ENCODE data around the gene TMEM30A. TPM values are rescaled to one million over a fixed set of nuclear protein-coding genes. Genes with fewer than 3 reads are reported as not detected.

The TMEM30A gene
- polyA plus RNA-seq, 1 donor from 2014 or later, result 31.5 TPM

DNA sequence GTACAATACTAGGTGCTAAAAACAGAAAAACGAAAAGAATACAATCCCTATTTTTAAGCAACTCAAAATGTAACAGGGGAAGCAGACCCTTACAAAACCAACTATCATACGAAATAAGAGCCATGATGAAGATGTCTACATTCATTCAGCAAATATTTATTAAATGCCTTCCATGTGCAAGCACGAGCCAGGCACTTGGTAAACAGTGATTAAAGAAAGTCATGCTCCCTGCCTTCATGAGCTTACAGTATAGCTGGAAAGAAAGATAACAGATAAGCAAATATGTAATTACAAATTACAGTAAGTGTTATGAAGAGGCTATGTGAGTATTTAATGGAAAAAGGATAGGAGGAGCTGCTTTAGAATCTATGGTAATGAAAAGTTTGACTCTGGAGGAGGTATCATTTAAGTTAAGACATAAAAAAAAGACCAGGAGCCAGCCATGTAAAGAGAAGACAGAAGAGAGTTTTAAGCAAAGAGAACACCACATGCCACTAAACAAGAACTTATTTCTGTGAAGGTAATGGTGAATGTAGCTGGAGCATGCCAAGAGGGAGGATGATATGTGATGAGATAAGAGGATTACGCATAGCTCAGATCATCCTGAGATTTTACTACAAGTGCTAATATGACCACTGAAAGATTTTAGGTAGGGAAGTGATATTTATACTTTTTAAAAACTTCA is 21.7 kb downstream of the TMEM30A start:
- Mint-ChIP-seq H3K4me3 (no peak overlapping the region), H3K4me1 (peaks cover 3 to 10% (median 3%) of the 10 kb centered on the region in 3 donors), H3K27me3 (no peaks in the 10 kb centered on the region), H3K9me3 (no peaks in the 10 kb centered on the region), H3K36me3 (peaks cover 2% of the 10 kb centered on the region), H3K27ac (no peak overlapping the region)

DNA sequence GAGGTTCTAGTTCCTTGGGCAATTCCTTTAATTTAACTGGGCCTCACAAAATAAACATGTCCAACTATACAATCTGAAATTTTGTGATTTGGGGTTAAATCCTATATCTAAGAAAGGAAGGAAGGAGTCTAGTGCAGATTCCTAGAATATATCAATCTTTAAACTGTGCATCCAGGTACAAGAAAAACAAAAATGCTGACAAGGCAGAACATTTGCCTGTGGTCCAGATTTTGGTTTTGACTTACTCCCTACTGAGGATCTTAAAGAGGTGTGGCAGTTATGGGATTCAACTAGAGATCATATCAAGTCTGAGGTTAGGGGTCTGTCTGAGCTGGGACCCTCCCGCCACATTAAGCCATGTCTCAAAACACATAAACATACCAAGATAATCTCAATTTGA is 23.3 kb downstream of the TMEM30A start:
- peaks cover 6% of the 10 kb centered on the region for H3K36me3 Mint-ChIP-seq
- no peaks in the 10 kb centered on the region for H3K27me3 Mint-ChIP-seq
- no peak overlapping the region for H3K27ac Mint-ChIP-seq
- H3K4me1 Mint-ChIP-seq, result peaks cover 0 to 1% (median 0%) of the 10 kb centered on the region in 3 donors
- no peak overlapping the region for H3K4me3 Mint-ChIP-seq
- H3K9me3 Mint-ChIP-seq, result no peaks in the 10 kb centered on the region

DNA sequence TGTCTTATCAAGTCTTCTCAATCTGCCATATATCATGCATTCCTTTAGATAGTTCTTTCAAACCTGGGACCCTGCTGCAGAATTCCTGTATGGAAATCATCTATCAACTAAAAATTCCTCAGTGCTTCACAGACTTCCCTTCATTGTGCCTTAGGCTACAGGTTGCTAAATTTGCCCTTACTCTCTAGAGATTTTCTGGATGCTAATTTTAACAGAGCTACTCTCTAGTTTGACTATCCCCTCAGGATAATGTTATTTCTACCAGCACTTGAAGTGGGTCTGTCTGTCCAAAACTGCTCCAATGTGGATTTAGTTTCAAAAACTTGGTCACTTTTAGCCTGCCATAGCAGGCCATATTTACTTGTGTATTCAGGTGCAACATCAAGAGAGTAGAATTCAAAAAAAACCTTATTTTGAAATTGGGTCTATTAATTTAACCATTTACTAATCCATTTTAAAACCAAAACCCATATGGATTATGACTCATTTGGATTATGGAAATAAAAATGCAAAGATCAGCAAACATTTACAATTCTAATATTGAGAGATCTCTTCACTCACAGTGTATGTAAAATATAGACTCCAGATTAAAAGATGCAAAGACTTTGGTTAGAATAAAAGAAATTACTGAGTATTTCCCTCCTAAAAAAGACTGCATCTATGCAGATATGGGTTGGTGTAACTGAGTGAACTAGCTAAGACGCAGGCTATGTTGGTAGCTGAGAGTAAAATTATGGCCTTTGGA is 27.1 kb downstream of the TMEM30A start:
- Mint-ChIP-seq H3K4me1 (no peaks in the 10 kb centered on the region), H3K27me3 (no peaks in the 10 kb centered on the region), H3K9me3 (no peaks in the 10 kb centered on the region), H3K4me3 (no peak overlapping the region), H3K36me3 (peaks cover 6% of the 10 kb centered on the region), H3K27ac (no peak overlapping the region)

DNA sequence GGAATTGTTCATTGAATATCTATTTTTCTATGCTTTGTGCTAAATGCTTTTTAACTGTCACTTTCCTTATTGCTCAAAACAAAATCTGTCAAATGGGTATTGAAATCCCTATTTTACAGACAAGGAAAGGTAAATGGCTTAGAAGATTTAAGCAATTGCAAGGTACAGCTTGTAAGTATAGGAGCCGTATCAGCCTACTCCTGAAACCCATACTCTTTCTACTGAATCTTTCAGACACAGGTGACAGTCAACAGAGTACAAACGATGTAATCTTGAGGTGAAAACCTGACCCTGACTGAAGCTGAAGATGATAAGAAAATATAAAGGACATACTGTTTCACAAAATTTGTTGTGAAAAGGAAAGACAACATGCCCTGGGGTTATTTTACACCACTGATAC is 34.0 kb downstream of the TMEM30A start:
- Mint-ChIP-seq H3K4me3 (no peak overlapping the region), H3K9me3 (peaks cover 0 to 4% (median 0%) of the 10 kb centered on the region in 3 donors), H3K4me1 (peaks cover 0 to 3% (median under 1%) of the 10 kb centered on the region in 3 donors), H3K36me3 (peaks cover 1% of the 10 kb centered on the region), H3K27me3 (peaks cover 6% of the 10 kb centered on the region), H3K27ac (no peak overlapping the region)

DNA sequence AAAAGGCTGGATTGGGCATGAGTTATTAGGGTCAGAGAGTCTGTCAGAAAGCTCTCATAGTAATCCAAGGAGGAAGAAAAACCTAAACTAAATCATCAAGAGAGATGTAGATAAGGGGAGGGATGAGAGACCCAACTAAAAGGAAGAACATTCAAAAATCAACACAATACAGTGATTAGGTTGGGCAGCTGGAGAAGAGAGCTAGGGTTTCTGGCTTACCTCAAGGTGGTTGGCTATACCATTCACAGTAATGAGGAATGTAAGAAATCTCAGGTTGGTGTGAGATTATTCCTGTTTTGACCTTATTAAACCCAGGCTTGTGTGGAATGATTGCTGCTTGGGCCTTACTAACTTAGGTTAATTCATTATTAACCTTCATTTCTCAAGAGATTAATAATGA is 34.8 kb downstream of the TMEM30A start:
- Mint-ChIP-seq H3K4me1 (peaks cover under 1 to 6% (median 2%) of the 10 kb centered on the region in 3 donors), H3K9me3 (peaks cover 0 to 4% (median 0%) of the 10 kb centered on the region in 3 donors), H3K36me3 (peaks cover 3% of the 10 kb centered on the region), H3K27ac (no peak overlapping the region), H3K4me3 (no peak overlapping the region), H3K27me3 (peaks cover 8% of the 10 kb centered on the region)

DNA sequence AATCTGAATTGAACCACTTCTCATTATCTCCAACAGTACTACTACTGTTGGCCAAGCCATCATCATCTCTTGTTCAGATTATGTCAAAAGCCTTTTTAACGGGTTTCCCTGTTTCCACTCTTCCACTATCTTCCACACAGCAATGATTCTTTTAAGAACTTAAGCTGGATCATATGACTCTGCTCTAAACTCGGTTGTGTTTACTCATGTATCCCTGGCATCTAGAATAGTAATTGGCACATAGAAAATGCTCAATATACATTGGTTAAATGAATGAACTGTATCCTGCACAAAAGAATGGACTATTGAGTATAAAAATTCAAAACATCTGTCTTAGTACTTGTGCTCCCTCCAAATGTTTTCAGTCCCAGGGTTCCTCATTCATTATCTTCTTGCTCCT is 38.2 kb downstream of the TMEM30A start:
- Mint-ChIP-seq H3K27ac (no peak overlapping the region), H3K4me3 (peak overlapping the region in 1 of 4 donors; percentile 71), H3K4me1 (peaks cover 9 to 14% (median 14%) of the 10 kb centered on the region in 3 donors), H3K9me3 (peaks cover 0 to 4% (median 0%) of the 10 kb centered on the region in 3 donors), H3K36me3 (peaks cover 3% of the 10 kb centered on the region), H3K27me3 (peaks cover 8% of the 10 kb centered on the region)

DNA sequence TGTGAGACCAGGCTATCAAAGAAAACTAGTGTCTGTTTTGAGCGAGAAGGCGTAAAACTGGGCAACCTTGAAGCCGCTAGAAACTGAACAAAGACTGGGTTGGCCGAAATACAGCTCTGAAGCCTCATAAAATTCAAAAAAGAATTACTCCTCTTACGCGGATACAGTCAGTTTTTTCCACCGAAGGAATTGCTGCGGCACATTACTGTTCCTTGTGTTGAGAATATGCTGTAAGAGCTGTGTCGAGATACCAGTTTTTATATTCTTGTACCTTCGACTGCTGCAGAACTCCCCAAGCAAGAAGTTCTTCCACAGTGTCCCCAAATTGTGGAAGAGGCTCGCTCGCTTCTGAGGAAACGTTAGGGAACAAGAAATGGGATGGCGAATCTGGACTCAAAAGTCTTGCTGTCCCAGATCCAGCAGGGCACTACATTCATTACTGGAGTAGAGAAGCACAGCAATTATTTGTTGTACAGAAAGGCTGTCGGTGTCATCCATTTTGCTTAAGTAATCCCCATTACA is 40.5 kb downstream of the TMEM30A start:
- peaks cover 5% of the 10 kb centered on the region for H3K36me3 Mint-ChIP-seq
- H3K4me3 Mint-ChIP-seq, result peak overlapping the region; percentile 93 to 100 (median 98)
- peaks cover 8% of the 10 kb centered on the region for H3K27me3 Mint-ChIP-seq
- H3K4me1 Mint-ChIP-seq, result peaks cover 11 to 20% (median 20%) of the 10 kb centered on the region in 3 donors
- peaks cover 0 to 4% (median 0%) of the 10 kb centered on the region in 3 donors for H3K9me3 Mint-ChIP-seq
- H3K27ac Mint-ChIP-seq, result peak overlapping the region; percentile 82 to 100 (median 98)

DNA sequence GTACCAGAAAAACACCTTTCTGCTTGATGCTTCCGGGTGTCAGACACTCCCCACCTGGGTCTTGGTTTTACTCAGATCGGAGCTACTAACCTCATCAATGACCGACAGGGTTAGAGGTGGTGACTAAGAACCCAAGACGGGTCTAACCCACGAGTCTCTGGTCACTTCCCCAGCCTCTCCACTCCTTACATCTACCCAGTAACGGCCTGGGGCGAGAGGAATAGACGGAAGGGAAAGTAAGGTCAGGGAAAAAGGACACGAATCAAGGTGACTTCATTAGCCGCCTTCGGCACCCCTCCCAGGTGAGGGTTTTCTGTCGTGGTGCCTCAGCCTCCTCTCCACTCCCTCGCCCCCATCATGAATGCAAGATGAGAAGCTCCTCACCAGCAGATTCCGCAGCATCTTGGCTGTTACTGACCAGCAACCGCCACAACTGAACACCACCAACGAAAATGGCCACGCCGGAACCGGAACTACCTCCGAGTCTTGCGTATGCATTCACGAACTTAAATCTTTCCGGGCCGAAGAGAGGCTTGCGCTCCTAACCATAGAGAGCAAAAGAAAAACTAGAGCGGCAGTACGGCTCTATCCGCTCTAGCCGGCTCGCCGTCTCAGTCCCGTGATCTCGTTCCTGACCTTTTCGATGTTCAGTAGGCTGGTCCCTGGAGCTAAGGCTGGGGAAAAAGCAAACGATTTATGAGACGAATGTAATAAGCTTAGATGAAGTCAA is 41.1 kb downstream of the TMEM30A start, which contains the start of gene COX7A2:
Gene COX7A2 (minus strand): TSS at position 469 of the 730 bp plus-strand sequence. CDS start 67 bp downstream, at position 402.
- Mint-ChIP-seq H3K27ac (peak within 1 kb of the TSS; percentile 82 to 100 (median 98)), H3K4me1 (peaks cover 11 to 20% (median 20%) of the 10 kb centered on the region in 3 donors), H3K36me3 (peaks cover 5% of the 10 kb centered on the region), H3K4me3 (peak within 1 kb of the TSS; percentile 93 to 100 (median 98)), H3K9me3 (peaks cover 0 to 4% (median 0%) of the 10 kb centered on the region in 3 donors), H3K27me3 (peaks cover 8% of the 10 kb centered on the region)

DNA sequence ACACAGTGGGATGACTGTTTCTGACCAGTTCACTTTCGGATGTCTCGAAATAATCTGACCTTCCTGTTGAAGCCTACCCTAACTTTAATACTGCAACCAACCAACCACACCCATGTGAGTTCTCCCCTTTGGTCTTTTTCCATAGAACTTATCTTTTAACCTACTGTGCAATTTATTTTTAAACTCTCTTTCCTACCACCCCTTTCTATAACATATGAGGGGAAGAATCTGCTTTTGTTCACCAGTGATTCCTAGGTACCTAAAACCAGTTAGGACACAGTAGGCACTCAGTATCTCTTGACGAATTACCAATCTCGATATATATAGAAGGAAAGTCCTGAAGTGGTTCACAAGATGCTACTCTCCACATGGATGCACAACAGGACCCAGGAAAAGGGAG is 48.0 kb downstream of the TMEM30A start:
- Mint-ChIP-seq H3K4me3 (no peak overlapping the region), H3K36me3 (peaks cover 2% of the 10 kb centered on the region), H3K27ac (no peak overlapping the region), H3K9me3 (no peaks in the 10 kb centered on the region), H3K27me3 (no peaks in the 10 kb centered on the region), H3K4me1 (peaks cover 3 to 7% (median 6%) of the 10 kb centered on the region in 3 donors)

DNA sequence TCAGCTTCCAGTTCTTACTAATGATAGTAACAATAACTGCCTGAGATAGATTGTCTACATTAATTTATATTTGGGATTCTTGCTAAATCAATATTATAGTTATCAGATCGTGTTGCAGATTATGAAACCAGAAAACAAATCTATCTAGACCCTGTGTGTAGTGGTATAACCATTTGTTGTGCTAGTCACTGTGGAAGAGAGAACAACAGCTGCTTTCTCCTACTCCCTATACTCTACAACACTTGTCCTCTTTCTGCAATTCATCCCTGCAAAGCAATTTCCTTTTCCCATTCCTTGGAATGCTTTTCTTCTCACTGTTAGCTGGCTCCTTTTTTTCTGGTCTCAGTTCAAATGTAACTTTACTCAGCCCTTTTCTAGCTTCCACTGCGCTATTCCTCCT is 49.3 kb downstream of the TMEM30A start:
- Mint-ChIP-seq H3K4me3 (no peak overlapping the region), H3K27me3 (no peaks in the 10 kb centered on the region), H3K4me1 (no peaks in the 10 kb centered on the region), H3K27ac (peak overlapping the region in 1 of 3 donors; percentile 21), H3K9me3 (no peaks in the 10 kb centered on the region), H3K36me3 (peaks cover 2% of the 10 kb centered on the region)

DNA sequence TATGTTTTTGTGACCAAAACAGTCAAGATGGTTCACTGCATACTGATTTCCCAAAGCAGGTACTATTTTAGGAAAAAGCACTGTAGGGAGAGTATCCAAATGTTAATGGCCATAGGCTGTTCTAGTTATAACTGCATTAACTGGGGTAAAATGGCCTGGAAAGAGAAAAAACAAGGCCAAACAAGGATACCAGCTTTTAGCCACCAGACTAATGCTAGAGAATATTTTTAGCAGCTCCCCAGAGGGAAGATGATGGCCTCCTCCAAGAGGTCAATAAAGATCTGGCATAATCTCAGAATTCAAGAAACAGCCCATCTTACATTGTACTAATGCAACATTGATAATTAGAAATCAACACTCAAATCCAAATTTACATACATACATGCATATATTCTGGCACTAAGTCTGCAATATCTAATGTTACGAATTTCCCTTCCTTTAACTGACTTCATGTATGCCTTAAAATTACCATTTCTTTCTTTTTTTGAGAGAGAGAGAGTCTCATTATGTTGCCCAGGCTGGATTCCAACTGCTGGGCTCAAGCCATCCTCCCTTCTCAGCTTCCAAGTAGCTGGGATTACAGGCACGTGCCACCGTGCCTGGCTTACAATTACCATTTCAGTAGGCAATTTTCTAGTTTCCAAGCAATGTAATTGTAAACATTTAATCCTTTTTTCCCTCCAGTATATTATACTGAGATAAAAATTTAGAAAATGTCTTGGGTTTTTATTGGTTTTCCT is 50.3 kb downstream of the TMEM30A start:
- H3K9me3 Mint-ChIP-seq, result no peaks in the 10 kb centered on the region
- no peaks in the 10 kb centered on the region for H3K36me3 Mint-ChIP-seq
- no peak overlapping the region for H3K4me3 Mint-ChIP-seq
- no peaks in the 10 kb centered on the region for H3K4me1 Mint-ChIP-seq
- no peaks in the 10 kb centered on the region for H3K27me3 Mint-ChIP-seq
- no peak overlapping the region for H3K27ac Mint-ChIP-seq

DNA sequence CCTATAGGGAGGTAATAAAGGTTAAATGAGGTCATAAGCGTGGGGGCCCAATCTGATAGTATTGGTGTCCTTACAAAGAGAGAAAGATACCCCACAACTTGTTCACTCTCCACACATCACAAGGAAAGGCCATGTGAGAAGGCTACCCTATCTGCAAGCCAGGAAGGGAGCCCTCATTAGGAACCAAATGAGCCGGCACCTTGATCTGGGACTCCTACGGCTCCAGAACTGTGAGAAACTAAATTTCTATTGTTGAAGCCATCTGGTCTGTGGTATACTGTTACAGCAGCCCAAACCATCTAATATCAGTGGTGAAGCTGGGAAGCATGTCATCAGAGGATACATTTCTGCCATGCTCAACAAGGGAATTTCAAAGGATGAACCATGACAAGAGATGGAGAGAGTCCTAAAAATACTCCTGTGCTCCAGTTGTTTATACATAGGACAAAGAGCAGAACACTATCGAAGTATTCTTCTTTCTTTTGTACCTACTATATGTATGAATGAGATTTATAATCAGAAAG is 51.4 kb downstream of the TMEM30A start:
- Mint-ChIP-seq H3K9me3 (no peaks in the 10 kb centered on the region), H3K27me3 (no peaks in the 10 kb centered on the region), H3K27ac (no peak overlapping the region), H3K4me1 (no peaks in the 10 kb centered on the region), H3K4me3 (no peak overlapping the region), H3K36me3 (no peaks in the 10 kb centered on the region)

DNA sequence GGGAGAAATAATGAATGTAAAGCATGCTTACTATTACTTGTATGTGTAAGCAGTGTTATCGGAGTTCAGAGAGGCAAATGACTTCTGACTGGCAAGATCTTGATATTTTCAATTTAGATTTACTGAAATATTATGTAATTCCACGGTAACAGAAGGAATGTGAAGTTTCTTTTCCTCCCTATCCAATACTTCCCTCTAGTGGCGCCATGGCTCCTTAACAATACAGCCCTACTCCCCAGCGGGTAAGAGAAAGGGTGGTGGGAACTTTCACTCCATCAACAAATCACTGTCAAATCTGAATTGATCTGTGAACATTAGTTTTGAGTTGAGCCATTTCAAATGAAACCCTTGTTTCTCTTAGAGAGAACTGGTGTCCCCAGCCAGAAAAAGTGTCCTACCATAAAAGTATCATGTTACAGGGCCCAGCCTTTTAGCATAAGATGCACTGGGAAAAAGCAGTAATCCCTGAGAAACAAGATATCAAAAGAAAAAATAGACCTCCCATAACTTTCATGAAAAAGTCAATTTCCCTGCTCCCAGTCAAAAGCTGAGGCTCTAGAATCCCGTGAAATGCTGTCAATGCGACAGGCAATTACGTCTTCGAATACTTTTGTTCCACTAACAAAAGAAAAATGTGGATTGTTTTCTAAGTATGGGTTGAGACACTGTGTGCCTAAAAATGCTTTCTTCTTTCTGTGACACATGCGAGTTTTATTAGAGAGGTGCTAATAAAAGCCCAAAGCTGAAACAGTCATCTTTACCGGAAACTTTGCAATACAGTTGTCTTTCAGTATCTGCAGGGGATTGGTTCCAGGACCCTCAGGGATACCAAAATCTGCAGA is 53.9 kb downstream of the TMEM30A start:
- no peaks in the 10 kb centered on the region for H3K36me3 Mint-ChIP-seq
- H3K4me1 Mint-ChIP-seq, result no peaks in the 10 kb centered on the region
- H3K27ac Mint-ChIP-seq, result no peak overlapping the region
- no peaks in the 10 kb centered on the region for H3K9me3 Mint-ChIP-seq
- H3K4me3 Mint-ChIP-seq, result no peak overlapping the region
- H3K27me3 Mint-ChIP-seq, result peaks cover 4% of the 10 kb centered on the region

Data from IgD-negative memory B cell (primary cell).